ENCODE measurements around the gene EI24.

Gene EI24

GRCh38 chr11:125585487-125585886 is 16.2 kb downstream of the EI24 start:
- in situ Hi-C loops (cut with HindIII; ENCODE audit: low pct_ligation_motif_present, low sequenced_read_pairs) = no loop called here
- Histone ChIP-seq H3K27ac (no peak overlapping the region), H3K36me3 (replicated peaks) (peaks cover 21% of the 10 kb centered on the region), H3K27me3 (replicated peaks) (no peaks in the 10 kb centered on the region), H3K4me3 (ENCODE audit: low read depth, low read length) (no peak overlapping the region)
- TF ChIP-seq CTCF (IDR thresholded peaks at IDR 0.05; ENCODE audit: low read depth, low read length, missing control alignments) = no peak
- DNase-seq = no peak

- in situ Hi-C loops (cut with HindIII; ENCODE audit: low pct_ligation_motif_present, low sequenced_read_pairs) = no loop called here
- H3K36me3 ChIP-seq (replicated peaks) = peaks cover 15% of the 10 kb centered on the region
- DNase-seq = no peak
- no peak for TF ChIP-seq CTCF (IDR thresholded peaks at IDR 0.05; ENCODE audit: low read depth, low read length, missing control alignments)
- H3K4me3 ChIP-seq (ENCODE audit: low read depth, low read length) = no peak overlapping the region
- no peak overlapping the region for H3K27ac ChIP-seq
- H3K27me3 ChIP-seq (replicated peaks) = no peaks in the 10 kb centered on the region
Measured at GRCh38 chr11:125586623-125587022, 17.3 kb downstream of the EI24 start.

- Histone ChIP-seq H3K36me3 (replicated peaks) (peaks cover 13% of the 10 kb centered on the region), H3K4me3 (ENCODE audit: low read depth, low read length) (no peak overlapping the region), H3K27me3 (replicated peaks) (no peaks in the 10 kb centered on the region), H3K27ac (no peak overlapping the region)
- in situ Hi-C loops (cut with HindIII; ENCODE audit: low pct_ligation_motif_present, low sequenced_read_pairs) = no loop called here
- TF ChIP-seq CTCF (IDR thresholded peaks at IDR 0.05; ENCODE audit: low read depth, low read length, missing control alignments) = no peak
- DNase-seq = no peak
Measured at GRCh38 chr11:125587480-125587879, 18.2 kb downstream of the EI24 start.

GRCh38 chr11:125588505-125588904 is 19.2 kb downstream of the EI24 start:
- in situ Hi-C loops (cut with HindIII; ENCODE audit: low pct_ligation_motif_present, low sequenced_read_pairs) = no loop called here

GRCh38 chr11:125591649-125592304 is 22.5 kb downstream of the EI24 start:
- Histone ChIP-seq H3K27me3 (replicated peaks) (no peaks in the 10 kb centered on the region), H3K4me3 (ENCODE audit: low read depth, low read length) (peak overlapping the region; percentile 63), H3K36me3 (replicated peaks) (peaks cover under 1% of the 10 kb centered on the region), H3K27ac (peak overlapping the region; percentile 97)
- in situ Hi-C loops (cut with HindIII; ENCODE audit: low pct_ligation_motif_present, low sequenced_read_pairs) = no loop called here
- TF ChIP-seq CTCF (IDR thresholded peaks at IDR 0.05; ENCODE audit: low read depth, low read length, missing control alignments) = no peak
- DNase-seq = peak; percentile 17

More at GRCh38 chr11:125588505-125588904, 19.2 kb downstream of the EI24 start:
- Histone ChIP-seq H3K36me3 (replicated peaks) (peaks cover 4% of the 10 kb centered on the region), H3K4me3 (ENCODE audit: low read depth, low read length) (no peak overlapping the region), H3K27ac (no peak overlapping the region), H3K27me3 (replicated peaks) (no peaks in the 10 kb centered on the region)
- TF ChIP-seq CTCF (IDR thresholded peaks at IDR 0.05; ENCODE audit: low read depth, low read length, missing control alignments) = no peak
- no peak for DNase-seq
